Measurements from ENCODE around the gene AKT1.

The AKT1 gene

DNA sequence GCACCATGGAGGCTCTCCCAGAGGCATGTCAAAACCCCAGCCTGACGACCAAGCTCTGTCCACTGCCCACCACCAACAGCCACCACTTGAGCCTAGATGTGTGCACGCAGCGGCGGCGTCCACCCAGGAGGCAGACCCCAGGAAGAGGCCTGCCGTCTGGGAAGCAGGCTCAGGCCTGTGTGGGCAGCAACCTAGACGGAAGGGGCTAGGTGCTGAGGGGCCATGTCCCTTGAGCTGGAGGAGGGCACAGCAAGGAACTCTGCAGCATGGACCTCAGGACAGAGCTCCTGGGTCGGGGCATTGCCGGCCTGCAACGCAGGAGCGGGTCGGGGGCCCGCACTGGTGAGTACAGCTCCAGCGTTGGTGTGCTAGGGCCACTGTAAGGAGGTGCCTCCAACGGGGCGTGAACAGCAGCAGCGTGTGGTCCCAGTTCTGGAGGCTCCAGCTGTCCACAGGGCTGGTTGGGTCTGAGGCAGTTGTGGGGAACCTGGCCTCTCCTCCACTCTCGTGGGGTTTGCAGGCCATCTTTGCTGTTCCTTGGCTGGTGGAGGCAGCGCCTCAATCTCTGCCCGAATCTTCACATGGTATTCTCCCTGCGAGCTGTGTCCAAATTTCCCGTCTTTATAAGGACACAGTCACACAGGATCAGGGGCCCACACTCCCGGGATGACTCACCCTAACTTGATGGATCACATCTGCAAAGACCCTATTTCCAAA lies 25.8 kb upstream of the AKT1 start:
- intact Hi-C loops (cut with DNase I; ENCODE audit: low total_unique reads): loop anchor here (10.0 kb wide), 1 partner anchor 167 kb away; no protein-coding TSS in a partner anchor
- DNase-seq: peak; percentile 3 to 63
- Histone ChIP-seq H3K9me3 (no peaks in the 10 kb centered on the region), H3K36me3 (no peaks in the 10 kb centered on the region), H3K4me3 (no peak overlapping the region), H3K27me3 (no peaks in the 10 kb centered on the region), H3K27ac (no peak overlapping the region), H3K4me1 (peaks cover 0 to 27% (median 16%) of the 10 kb centered on the region in 4 donors)
- TF ChIP-seq CTCF (IDR thresholded peaks at IDR 0.05): no peak

- peak; percentile 41 to 43 for TF ChIP-seq CTCF (IDR thresholded peaks at IDR 0.05)
- Histone ChIP-seq H3K27me3 (no peaks in the 10 kb centered on the region), H3K4me1 (peaks cover 0 to 23% (median 10%) of the 10 kb centered on the region in 4 donors), H3K36me3 (no peaks in the 10 kb centered on the region), H3K9me3 (no peaks in the 10 kb centered on the region), H3K4me3 (no peak overlapping the region), H3K27ac (no peak overlapping the region)
- DNase-seq: peak; percentile 25 to 75
- intact Hi-C loops (cut with DNase I; ENCODE audit: low total_unique reads): loop anchor here (10.0 kb wide), 1 partner anchor 166 kb away; no protein-coding TSS in a partner anchor
These were observed 25.2 kb upstream of the AKT1 start for GRCh38 chr14:104820669-104821228.

- peak; percentile 17 to 46 for DNase-seq
- no peak overlapping the region for H3K4me3 ChIP-seq
- no peaks in the 10 kb centered on the region for H3K9me3 ChIP-seq
- H3K27me3 ChIP-seq: no peaks in the 10 kb centered on the region
- peaks cover 0 to 28% (median 15%) of the 10 kb centered on the region in 4 donors for H3K4me1 ChIP-seq
- no peak for TF ChIP-seq CTCF (IDR thresholded peaks at IDR 0.05)
- H3K36me3 ChIP-seq: no peaks in the 10 kb centered on the region
- intact Hi-C loops (cut with DNase I; ENCODE audit: low total_unique reads): no loop called here
- no peak overlapping the region for H3K27ac ChIP-seq
These were observed 23.8 kb upstream of the AKT1 start for GRCh38 chr14:104819361-104819781.

DNA sequence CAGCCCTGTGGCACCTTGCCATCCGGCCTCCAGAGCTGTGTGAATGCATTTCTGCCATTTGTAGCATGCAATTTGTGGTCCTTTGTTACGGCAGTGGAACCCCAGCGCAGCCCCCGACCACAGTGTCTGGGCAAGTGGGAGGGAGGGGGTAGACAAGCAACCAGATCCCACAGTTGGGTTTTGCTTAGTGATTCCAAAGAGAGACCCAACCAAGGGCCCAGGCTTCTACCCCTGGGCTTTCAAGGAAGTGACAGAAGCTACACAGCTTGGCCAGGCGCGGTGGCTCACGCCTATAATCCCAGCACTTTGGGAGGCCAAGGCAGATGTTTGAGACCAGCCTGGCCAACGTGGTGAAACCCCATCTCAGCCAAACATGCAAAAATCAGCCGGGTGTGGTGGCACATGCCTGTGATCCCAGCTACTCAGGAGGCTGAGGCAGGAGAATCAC lies 23.2 kb upstream of the AKT1 start:
- Histone ChIP-seq H3K36me3 (no peaks in the 10 kb centered on the region), H3K27me3 (no peaks in the 10 kb centered on the region), H3K9me3 (no peaks in the 10 kb centered on the region), H3K27ac (no peak overlapping the region), H3K4me1 (peaks cover 0 to 34% (median 17%) of the 10 kb centered on the region in 4 donors), H3K4me3 (no peak overlapping the region)
- TF ChIP-seq CTCF (IDR thresholded peaks at IDR 0.05): no peak
- DNase-seq: peak; percentile 15 to 55
- intact Hi-C loops (cut with DNase I; ENCODE audit: low total_unique reads): no loop called here

GRCh38 chr14:104817930-104818713 lies 22.6 kb upstream of the AKT1 start:
- no peak overlapping the region for H3K4me3 ChIP-seq
- TF ChIP-seq CTCF (IDR thresholded peaks at IDR 0.05): no peak
- no peaks in the 10 kb centered on the region for H3K36me3 ChIP-seq
- peak overlapping the region in 1 of 2 donors; percentile 92 for H3K27ac ChIP-seq
- H3K9me3 ChIP-seq: no peaks in the 10 kb centered on the region
- peaks cover 0 to 39% (median 17%) of the 10 kb centered on the region in 4 donors for H3K4me1 ChIP-seq
- intact Hi-C loops (cut with DNase I; ENCODE audit: low total_unique reads): no loop called here
- peak in 1 of 2 donors; percentile 54 for DNase-seq
- no peaks in the 10 kb centered on the region for H3K27me3 ChIP-seq

All from tibial artery (tissue), 4 donors.